Cardiac fibroblast (primary cell): ENCODE measurements around the gene SNCAIP.

ENCODE experiments used
- DNase-seq, 2 donors: peaks; one replicate each; pipeline versions ENCODE4 v3.0.0 to v3.0.0-alpha.2; 2010; ENCODE audit warnings: low read depth in 2 of 2
- H3K4me3 ChIP-seq, 2 donors: replicated peaks in 1 of 2; 1 replicate in 1 of 2; 2 replicates in 1 of 2; pipeline ENCODE4 v1.5.1; 2011; ENCODE audit warnings: low read depth in 2 of 2, low read length in 2 of 2, mild to moderate bottlenecking in 2 of 2, moderate library complexity in 1 of 2
- TF ChIP-seq, protein P1 (sequence below): IDR thresholded peaks from one replicate; pipeline ENCODE4 v1.5.1; 2011; ENCODE audit warnings: low read depth, mild to moderate bottlenecking, low read length, inconsistent platforms

The SNCAIP gene

DNA sequence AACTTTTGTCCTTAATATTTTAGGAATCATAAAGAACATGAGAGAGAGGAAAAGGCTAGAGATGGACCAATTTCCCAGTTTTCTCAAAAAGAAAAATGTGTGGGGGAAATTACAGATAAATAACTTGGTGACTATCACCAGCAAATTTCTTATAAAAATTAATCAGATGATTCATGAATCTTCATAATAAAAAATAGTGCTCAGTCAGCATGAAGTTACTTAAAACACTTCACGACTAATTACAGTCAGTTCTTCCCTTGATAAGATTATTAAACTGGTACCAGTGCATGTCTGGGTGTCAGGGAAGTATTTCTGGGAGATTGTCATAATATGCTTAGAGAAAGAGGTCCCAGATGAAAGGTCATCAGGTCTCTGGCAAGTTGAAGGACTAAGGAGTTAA, 133.0 kb downstream of the SNCAIP start:
- DNase-seq, result no peak
- H3K4me3 ChIP-seq, result no peak overlapping the region
- TF ChIP-seq, protein P1, sequence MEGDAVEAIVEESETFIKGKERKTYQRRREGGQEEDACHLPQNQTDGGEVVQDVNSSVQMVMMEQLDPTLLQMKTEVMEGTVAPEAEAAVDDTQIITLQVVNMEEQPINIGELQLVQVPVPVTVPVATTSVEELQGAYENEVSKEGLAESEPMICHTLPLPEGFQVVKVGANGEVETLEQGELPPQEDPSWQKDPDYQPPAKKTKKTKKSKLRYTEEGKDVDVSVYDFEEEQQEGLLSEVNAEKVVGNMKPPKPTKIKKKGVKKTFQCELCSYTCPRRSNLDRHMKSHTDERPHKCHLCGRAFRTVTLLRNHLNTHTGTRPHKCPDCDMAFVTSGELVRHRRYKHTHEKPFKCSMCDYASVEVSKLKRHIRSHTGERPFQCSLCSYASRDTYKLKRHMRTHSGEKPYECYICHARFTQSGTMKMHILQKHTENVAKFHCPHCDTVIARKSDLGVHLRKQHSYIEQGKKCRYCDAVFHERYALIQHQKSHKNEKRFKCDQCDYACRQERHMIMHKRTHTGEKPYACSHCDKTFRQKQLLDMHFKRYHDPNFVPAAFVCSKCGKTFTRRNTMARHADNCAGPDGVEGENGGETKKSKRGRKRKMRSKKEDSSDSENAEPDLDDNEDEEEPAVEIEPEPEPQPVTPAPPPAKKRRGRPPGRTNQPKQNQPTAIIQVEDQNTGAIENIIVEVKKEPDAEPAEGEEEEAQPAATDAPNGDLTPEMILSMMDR, result no peak

DNA sequence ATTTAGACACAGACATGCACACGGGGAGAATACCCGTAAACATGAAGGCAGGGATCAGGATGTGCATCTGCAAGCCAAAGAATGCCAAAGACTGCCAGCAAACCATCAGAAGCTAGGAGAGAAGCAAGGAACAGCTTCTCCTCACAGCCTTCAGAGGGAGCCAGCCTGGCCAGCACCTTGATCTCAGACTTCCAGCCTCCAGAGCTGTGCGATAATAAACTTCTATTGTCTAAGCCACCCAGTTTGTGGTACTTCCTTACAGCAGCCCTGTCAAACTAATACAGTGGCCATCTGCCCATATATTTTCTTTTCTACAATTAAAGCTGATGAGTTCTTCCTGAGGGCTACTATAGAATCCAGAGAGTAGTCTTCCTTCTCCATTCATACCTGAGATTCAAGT, 135.0 kb downstream of the SNCAIP start:
- no peak overlapping the region for H3K4me3 ChIP-seq
- TF ChIP-seq, protein P1, result no peak
- no peak for DNase-seq

DNA sequence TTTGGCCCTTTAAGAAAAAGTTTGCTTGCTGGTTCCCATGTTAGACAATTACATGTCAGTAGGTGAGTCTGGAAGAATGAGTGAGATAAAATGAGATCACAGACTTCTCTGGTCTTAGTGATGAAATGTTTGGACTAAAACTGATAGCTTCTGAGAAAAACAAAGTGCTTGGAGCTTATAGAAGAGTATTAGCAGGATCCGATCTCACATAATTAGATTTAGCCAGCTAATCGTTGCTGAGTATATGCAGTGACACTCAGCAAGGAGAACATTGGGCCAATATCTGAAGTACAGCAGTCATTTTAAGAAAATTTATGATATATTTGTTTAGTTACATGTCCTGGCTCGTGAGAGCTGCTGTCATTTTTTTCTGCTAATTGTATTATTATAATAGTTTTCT, 135.8 kb downstream of the SNCAIP start:
- TF ChIP-seq, protein P1, result no peak
- H3K4me3 ChIP-seq, result no peak overlapping the region
- DNase-seq, result no peak

DNA sequence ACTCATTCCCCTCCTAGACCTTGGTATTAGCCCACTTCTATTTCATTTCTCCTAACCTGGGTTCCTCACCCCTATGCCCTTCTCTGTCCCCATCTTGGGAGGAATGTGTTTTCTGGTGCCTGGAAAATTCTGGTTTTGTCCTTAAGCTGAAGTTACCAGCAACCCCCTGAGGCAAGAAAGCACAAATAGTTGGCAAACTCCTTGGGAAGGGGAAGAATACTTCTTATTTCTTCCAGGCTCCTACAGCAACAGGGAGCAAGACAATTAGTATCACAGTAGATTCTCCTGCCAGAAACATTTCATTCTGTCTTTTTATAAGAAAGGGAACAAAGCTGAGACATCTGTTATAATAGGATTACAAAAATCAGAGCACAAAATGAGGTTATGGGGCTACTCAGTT, 142.5 kb downstream of the SNCAIP start:
- no peak overlapping the region for H3K4me3 ChIP-seq
- DNase-seq, result no peak
- TF ChIP-seq, protein P1, result no peak

DNA sequence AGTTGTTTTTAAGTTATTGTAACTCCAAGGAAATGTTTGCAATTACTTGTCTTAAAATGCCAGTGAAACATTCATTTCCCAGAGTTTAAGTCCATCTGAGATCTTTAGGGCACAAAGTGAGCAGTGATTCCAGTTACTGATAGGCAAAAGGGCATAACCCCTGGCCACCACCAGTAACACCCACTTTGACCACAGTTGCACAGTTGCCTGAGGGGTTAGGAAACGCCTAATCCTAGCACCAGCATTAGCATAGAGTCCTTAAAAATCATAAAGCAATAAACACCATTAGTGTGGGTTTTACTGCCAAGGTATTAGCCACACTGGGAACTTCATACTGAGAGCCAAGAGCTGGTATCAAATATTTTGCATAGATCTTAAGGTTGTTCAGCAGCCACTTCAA, 143.9 kb downstream of the SNCAIP start:
- H3K4me3 ChIP-seq, result no peak overlapping the region
- no peak for DNase-seq
- TF ChIP-seq, protein P1, result no peak

DNA sequence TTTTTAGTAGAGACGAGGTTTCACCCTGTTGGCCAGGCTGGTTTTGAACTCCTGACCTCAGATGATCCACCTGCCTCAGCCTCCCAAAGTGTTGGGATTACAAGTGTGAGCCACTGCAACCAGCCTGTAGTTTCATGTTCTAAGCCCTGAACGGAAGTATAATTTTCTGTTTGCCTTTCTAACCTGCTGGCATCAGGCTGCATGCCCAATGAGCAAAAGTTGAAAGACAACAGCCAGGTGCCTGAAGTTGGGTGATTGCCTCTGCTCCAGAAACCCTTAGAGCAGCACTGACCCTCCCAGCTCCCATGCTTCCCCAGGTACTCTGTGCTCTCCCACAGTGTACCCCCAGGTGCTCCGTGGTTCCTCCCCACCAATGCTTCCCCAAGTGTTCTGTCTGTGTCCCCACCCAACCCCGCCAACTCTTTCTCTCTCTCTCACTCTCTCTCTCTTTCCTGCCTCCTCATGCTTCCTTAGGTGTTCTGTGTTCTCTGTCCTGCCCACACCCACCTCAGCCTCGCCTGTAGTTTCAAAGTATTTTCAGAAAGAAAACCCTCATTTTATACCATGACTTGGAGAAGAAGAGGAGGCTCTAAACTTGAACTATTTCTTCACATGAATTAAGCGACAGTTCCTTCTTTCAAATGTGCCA, 145.3 kb downstream of the SNCAIP start:
- TF ChIP-seq, protein P1, result no peak
- DNase-seq, result no peak
- no peak overlapping the region for H3K4me3 ChIP-seq
